SW 1271 (cell line): ENCODE measurements around the gene MARS1.

Source experiments
- DNase-seq, 2 experiments: peaks; one replicate each; lab custom pipeline; 2025; lab: John Stamatoyannopoulos, UW

MARS1 gene

GRCh38 chr12:57473392-57473791 lies 14.5 kb upstream of the MARS1 start:
- DNase-seq: no peak

GRCh38 chr12:57473886-57474285 lies 14.0 kb upstream of the MARS1 start:
- no peak for DNase-seq

- no peak for DNase-seq
Measured at GRCh38 chr12:57474430-57474829, 13.4 kb upstream of the MARS1 start.

- no peak for DNase-seq
Measured at GRCh38 chr12:57474862-57475261, 13.0 kb upstream of the MARS1 start.

GRCh38 chr12:57475271-57476161 lies 12.4 kb upstream of the MARS1 start:
- no peak for DNase-seq

- DNase-seq: no peak
Measured at GRCh38 chr12:57476162-57476992, 11.5 kb upstream of the MARS1 start.

- no peak for DNase-seq
Measured at GRCh38 chr12:57476993-57477709, 10.7 kb upstream of the MARS1 start.

- no peak for DNase-seq
Measured at GRCh38 chr12:57477710-57478681, 9.9 kb upstream of the MARS1 start.

- DNase-seq: no peak
Measured at GRCh38 chr12:57479043-57479375, 8.9 kb upstream of the MARS1 start.

GRCh38 chr12:57479376-57480115 lies 8.3 kb upstream of the MARS1 start, which contains the start of gene ARHGAP9:
ARHGAP9 (minus strand) TSS chr12:57479866; CDS start chr12:57479406, 460 bp downstream.
- DNase-seq: no peak

- no peak for DNase-seq
Measured at GRCh38 chr12:57481671-57482070, 6.2 kb upstream of the MARS1 start.

GRCh38 chr12:57483466-57483865 lies 4.4 kb upstream of the MARS1 start:
- no peak for DNase-seq

- DNase-seq: no peak
Measured at GRCh38 chr12:57485695-57486094, 2.2 kb upstream of the MARS1 start.

GRCh38 chr12:57487055-57487596 lies 742 bp upstream of the MARS1 start:
- no peak for DNase-seq

- DNase-seq: no peak
Measured at GRCh38 chr12:57488402-57489156, 711 bp downstream of the MARS1 start.

- DNase-seq: no peak
Measured at GRCh38 chr12:57489157-57489641, 1.3 kb downstream of the MARS1 start.

- no peak for DNase-seq
Measured at GRCh38 chr12:57490126-57490525, 2.3 kb downstream of the MARS1 start.

GRCh38 chr12:57491393-57492280 lies 3.8 kb downstream of the MARS1 start:
- peak in 1 of 2 experiments; percentile 49 for DNase-seq
